NCI-H1417 (cell line): Measurements from ENCODE around the gene TUSC2.

Experiments used
- DNase-seq, 3 experiments: peaks; one replicate each; lab custom pipeline; 2025; lab: John Stamatoyannopoulos, UW

The TUSC2 gene

DNA sequence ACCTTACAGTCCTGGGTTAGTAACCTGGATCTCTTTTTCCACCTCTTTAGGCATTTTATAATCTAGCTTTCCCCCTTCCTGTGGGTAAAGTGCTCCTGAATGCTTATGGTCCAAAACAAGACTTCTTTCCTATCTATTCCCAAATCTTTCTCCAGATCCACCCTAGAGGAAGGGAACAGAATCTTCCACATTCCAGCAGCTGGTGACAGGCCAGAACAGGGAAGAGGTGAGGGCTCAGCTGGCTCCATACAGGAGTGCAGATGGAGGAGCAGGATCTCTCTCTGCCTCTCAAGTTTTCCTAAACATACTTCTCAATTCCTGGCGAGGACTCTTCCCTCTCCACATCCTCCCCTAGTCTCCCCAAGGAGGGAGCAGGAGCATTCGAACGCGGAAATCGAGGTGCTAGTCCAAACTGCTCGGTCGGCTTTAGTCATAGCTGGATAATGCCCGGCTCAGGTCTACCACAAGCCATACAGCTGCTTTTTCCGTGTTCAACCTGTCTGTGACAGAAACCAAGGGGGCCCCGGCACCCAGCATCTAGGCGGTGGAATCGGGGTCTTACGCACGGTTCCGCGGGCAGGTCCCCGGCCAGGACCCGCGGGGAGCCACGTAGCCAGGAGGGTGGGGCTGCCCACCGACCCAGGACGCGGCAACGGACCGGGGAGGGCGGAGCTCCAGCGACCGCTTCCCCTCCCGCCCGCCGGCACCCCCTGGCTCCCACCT is 8.6 kb upstream of the TUSC2 start:
- peak in 1 of 3 experiments; percentile 49 for DNase-seq

- no peak for DNase-seq
These were observed 6.5 kb upstream of the TUSC2 start for GRCh38 chr3:50334339-50335075.

- no peak for DNase-seq
These were observed 5.8 kb upstream of the TUSC2 start for GRCh38 chr3:50333744-50334328.

- no peak for DNase-seq
These were observed 3.4 kb upstream of the TUSC2 start for GRCh38 chr3:50331364-50331907.

DNA sequence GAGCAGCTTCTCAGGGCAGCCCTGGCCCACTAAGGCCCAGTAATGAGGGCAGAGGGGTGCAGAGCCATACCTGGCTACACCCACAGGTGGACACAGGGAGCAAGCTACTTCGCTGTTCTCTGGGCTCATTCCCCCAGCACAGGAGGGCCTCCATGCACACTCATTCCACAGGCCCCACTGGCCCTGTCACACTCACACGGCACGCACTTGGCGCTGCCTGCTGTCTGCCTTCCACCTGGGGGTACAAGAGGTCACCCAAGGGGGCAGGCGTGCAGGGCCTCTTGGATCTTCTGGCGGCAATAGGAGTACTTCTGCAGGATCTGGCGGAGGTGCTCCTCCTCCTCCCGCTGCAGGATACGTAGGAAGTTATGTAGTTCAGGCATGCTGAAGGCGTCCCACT is 2.3 kb upstream of the TUSC2 start:
- DNase-seq: no peak

- DNase-seq: no peak
These were observed 894 bp downstream of the TUSC2 start for GRCh38 chr3:50327129-50327528.

DNA sequence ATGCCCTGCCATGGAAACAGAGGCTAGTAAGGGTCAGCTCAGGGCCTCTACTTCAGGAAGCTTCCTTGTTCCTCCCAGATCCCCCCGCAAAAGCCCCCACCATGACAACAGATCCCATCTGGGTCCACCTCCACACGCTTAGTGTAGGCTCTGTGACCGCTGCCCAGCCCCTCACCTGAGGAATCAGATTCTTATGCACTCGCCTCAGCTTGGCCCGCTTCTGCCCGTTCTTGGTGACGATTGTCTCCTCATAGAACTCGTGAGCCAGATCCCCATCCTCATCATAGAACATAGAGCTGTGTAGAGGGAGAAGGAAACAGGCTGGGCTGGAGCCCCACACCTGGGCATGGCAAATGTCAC is 1.9 kb downstream of the TUSC2 start:
- no peak for DNase-seq

DNA sequence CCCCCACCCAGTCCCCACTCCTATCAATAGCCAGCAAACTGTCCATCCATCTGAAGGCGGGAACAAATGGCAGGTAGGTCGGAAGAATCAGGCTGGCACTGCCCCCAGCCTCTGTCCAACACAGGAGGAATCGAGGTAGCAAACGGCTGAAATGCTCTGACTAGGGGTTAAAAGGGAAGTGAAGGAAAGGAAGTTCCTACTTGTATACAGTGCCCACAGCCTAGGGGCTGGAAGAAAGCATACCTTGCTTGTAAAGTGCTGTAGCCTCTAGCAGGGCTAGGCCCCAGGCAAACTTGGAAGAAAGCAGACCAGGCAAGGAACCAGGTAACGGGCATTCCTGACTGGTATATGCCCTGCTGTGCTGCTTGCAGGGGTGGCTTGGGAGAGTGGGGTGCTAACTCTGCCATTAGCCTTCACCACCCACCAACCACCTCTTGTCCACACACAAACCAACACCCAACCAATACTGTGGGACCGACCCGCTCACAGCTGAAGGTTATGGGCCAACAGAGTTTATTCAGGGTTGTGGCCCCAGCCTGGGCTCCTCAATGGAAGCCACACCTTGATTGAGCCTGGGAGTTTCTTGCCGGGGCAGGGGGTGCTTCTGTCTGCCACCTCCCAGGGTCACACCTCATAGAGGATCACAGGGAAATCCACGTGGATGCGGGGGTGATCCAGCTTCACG is 2.4 kb downstream of the TUSC2 start:
- DNase-seq: no peak

DNA sequence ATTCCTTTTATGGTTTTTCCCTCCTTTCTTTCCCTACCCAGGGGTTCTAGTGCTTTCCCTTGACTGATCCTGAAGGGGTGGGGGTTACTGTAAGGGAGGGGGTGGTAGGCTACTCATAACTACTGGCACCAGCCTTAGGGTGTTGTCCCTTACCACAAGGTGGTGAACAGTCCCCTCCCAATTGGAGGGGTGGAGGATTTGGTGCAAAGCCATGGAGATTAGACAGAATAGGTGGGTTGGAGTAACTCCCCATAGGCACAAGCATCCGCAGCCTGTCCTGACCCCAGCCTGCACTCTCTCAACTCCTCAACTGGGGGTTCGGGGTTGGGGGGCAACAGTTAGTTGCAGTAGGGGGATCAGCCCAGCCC is 2.9 kb downstream of the TUSC2 start:
- DNase-seq: no peak

DNA sequence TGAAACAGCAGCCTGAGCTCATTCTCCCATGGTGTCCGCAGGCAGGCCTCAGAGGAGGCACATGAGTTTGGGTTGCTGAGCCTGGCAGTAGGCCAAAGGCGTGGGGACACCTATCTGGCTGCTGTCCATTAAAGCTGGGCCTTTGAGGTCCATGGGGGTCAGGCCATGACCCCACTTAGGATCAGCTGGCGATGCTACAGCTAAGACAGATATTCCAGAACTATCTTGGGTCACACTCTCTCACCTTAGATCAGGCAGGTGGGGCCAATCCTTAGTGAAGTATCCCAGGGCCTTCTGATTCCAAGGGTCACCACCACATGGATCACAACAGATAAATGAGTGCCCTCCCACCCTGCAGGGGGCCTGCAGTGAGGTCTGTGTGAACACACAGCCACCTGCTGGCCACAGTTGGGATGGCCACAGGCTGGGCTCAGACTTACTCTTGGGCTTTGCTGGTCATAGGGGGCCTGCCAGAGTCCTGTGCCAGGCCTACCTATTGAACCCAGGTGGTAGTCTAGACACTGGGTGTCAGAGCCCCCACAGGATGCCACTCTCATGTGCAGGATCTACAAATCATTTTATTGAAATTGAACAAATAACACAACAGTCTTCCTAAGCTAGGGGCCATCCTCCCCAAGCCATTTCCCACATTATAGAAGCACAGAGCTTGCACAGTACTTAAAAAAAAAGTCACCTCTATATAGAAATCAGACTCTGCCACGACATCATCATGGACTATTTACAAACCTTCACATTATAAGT is 3.5 kb downstream of the TUSC2 start:
- peak; percentile 27 to 65 (median 40) for DNase-seq

GRCh38 chr3:50323614-50324199 is 4.3 kb downstream of the TUSC2 start:
- no peak for DNase-seq

- peak in 1 of 3 experiments; percentile 34 for DNase-seq
These were observed 4.9 kb downstream of the TUSC2 start for GRCh38 chr3:50323092-50323600.

DNA sequence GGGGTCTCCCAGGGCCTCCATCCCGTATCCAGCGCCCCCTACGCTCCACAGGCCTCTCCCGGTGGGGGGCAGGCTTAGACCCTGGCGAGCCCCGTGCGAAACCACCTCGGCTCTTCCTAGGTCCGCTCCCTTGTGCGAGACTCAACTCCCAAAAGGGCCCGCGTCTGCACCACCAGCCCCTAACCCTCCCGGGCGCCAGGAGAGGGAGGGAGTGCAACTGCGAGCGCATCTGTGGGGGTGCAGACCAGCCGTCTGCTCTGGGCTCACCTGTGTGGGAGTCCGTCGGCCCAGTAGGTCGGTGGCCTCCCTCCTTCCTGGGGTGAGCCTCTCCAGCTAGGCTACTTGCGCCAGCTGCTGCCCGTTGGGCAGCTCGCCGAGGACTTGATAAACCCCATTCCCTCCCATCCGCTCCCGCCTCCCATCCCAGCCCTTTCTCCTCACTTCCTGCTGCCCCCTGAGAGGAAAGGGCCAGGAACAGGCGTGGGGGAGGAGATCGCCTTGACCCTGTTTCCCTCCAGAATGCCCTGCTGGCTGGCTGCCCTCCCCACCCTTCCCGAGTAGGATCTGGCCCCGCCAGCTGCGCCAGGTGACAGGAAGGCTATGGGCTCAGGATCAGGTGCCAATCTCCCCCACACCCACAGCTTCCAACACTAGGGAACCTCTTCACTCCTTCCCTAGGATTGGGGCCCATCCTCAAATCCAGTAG is 5.5 kb downstream of the TUSC2 start, which contains the start of gene HYAL2:
Gene HYAL2, minus strand, starts transcription at position 360 of the 706 bp plus-strand sequence. CDS start 2,256 bp downstream, outside the sequence.
- peak in 2 of 3 experiments; percentile 46 to 61 for DNase-seq

GRCh38 chr3:50322115-50322385 is 6.0 kb downstream of the TUSC2 start:
- no peak for DNase-seq

DNA sequence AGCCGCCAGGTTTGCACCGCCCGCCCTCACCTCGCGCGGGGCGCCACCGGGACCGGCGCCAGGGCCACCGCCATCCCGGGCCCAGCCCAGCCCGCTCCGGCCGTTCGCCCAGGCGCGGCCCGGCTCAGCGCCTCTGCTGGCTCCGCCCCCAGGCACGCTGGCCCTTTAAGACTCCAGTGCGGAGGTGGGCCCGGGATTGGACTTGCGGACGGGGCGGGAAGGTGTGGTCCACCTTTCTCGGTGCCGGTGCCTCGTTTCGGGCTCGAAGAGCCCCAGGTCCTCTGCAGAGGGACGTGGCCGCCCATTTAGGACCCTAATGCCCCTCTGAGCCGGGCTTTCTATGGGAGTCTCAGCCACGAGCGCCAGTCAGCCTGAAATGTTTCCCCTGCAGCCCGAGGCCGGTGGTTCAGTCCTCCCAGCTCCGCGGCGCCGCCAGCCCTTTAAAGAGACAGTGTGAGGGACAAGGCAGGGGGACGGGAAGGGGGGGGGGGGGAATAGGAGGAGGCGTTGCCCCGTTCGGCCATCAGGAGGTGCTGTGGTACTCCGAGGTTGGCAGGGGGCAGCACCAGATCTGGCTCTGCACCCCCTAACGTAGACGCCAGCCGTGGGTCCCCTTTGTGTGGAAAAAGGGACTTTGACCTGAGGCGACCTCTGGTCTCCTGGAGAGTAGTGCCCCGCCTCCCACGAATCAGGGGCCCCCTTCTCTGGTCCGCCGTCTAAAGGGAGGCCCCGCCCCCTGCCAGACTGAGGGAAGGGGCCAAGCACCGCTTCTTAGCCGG is 6.5 kb downstream of the TUSC2 start:
- DNase-seq: peak; percentile 82 to 92 (median 91)

DNA sequence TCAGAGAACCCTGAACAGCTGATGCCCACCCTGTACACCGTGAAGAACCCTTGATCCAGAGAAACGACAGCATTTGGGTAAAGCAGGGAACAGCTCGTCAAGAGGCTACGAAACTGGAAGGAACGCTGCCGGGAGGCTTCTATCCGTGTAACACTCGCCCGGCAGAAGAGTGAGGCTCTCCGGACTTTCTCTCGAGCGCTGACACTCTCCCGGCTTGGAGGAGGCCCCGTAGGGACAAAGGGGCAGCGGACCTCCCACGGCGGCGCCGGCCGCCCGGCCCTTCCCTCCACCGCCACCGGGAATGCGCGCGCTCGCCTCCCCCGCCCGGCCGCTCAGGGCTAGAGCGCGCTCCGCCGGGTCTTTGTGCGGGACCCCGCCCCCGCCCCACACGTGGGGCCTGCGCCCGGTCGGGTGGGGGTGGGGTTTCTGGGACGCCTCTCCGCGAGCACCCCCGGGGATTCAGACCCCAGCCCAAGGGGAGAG is 7.1 kb downstream of the TUSC2 start:
- DNase-seq: peak; percentile 71 to 84 (median 79)

DNA sequence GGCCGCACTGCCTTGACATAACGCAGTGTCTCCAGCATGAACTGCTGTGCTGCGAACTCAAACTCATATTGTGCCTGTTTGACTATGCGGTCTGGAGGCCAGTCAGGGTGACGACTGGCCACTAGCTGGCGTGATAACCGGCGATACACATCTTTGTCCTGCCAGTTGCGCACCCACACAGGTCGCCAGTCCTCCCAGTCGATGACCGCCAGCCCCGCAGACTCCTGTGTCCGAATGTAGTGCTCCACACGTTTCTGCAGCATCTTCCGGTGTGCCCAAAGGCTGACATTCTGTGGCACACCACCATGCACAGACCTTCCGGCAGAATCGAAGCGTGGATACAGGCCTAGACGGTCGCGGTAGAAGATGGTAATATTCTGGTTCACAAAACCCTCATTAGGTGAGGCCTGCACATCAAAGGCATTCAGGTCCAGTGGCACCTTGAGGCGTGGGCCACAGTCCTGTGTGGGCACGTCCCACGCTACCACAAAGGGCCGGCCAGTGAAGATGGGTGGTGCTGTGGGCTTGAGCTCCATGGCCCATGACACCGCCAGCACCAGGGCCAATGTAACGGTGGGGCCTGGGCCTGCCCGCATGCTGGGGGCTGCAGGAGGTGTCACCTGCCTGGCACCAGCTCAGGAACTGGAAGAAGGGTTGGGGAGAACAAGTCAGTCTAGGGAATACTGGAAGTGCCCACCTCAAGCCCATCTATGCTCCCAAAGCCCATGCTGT is 8.0 kb downstream of the TUSC2 start:
- DNase-seq: no peak

- no peak for DNase-seq
These were observed 8.7 kb downstream of the TUSC2 start for GRCh38 chr3:50319181-50319893.
